Measurements from ENCODE around the gene GTF2A1L. TPM values are rescaled to one million over a fixed set of nuclear protein-coding genes. Genes with fewer than 3 reads are reported as not detected.

The GTF2A1L gene
- total RNA-seq, 1 donor from 2014 or later = 0.50 TPM

Other genes with a start within 250 kb of the GTF2A1L start
- gene PPP1R21, start 177.1 kb upstream of the GTF2A1L start, total RNA-seq = 24.0 and 49.9 TPM in 2 replicates
- gene STON1, start 87.7 kb upstream of the GTF2A1L start, total RNA-seq = 1.0 and 6.8 TPM in 2 replicates
- not detected in 2 replicates for gene LHCGR, start 137.9 kb downstream of the GTF2A1L start, total RNA-seq

All from renal cortical epithelial cell (primary cell).